IPS DF 6.9 (cell line): Measurements from ENCODE around the gene CDX1.

ENCODE experiments used
- DNase-seq: peaks from one replicate; pipeline ENCODE4 v3.0.0-alpha.2; 2013; ENCODE audit warnings: low read depth, low spot score
- H3K27ac ChIP-seq: one replicate; pipeline ENCODE4 v1.5.1; 2013; ENCODE audit warnings: low read length, control low read depth
- H3K27me3 ChIP-seq: 2 replicates; pipeline ENCODE4 v1.6.1; 2013; ENCODE audit warnings: mild to moderate bottlenecking, low read length; ENCODE audit not compliant: control insufficient read depth, insufficient read depth
- H3K36me3 ChIP-seq: 2 replicates; pipeline ENCODE4 v1.6.1; 2013; ENCODE audit warnings: low read length; ENCODE audit not compliant: control insufficient read depth, insufficient read depth
- H3K4me1 ChIP-seq: 2 replicates; pipeline ENCODE4 v1.6.1; 2013; ENCODE audit warnings: low read length; ENCODE audit not compliant: control insufficient read depth, insufficient read depth
- H3K4me3 ChIP-seq: 2 replicates; pipeline ENCODE4 v1.5.1; 2013; ENCODE audit warnings: mild to moderate bottlenecking, low read length
- H3K9me3 ChIP-seq: 2 replicates; pipeline ENCODE4 v1.6.1; 2013; ENCODE audit warnings: low read length, inconsistent platforms; ENCODE audit not compliant: control insufficient read depth, insufficient read depth
- WGBS: extraction: QIAGEN DNeasy Blood & Tissue Kit; methylation state at CpG from one replicate; pipeline ENCODE4 v1.1.7; 2013; ENCODE audit warnings: mixed read lengths, missing lambda C conversion rate; ENCODE audit not compliant: insufficient read length, insufficient coverage; 5-methylcytosine and 5-hydroxymethylcytosine counted together

Gene CDX1

DNA sequence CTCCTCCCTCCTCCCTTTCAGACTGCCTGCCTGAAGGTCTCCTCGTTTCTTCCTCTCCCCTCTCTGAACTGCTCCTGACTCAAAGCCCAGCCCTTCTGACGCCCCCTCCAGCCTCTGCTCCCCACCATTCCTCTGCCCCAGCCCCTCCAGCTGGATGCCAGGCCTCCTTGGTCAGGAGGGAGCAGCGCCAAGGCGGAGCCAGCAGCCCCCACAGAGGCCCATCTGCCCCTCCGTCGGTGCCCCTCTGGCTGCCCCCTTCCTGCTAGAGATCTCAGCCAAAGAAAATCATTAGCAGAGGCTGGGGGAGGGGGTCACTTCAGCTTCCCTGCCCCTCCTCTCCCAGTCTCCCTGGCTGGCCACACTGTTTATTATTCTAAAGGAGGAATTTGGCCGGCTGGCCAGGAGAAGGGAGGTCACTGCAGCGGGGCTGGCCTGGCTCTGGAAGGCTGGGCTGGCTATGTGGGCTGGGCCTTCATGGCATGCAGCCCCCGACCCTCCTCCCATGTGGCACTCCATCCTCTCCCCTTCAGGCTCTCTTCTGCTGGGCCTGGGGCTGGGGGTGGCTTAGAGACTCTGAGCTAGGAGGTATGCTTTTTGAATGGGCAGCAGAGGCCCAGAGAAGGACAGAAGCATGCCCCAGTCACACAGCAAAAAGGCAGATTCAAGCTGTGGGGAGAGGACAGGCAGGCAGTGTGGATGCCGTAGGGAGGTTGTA lies 27.9 kb upstream of the CDX1 start:
- Histone ChIP-seq H3K4me3 (no peak overlapping the region), H3K4me1 (peaks cover 7% of the 10 kb centered on the region), H3K27me3 (no peaks in the 10 kb centered on the region), H3K27ac (no peak overlapping the region), H3K9me3 (no peaks in the 10 kb centered on the region), H3K36me3 (no peaks in the 10 kb centered on the region)
- no CpG with 5 or more reads among the region's 10 CpGs for WGBS
- DNase-seq, result no peak

DNA sequence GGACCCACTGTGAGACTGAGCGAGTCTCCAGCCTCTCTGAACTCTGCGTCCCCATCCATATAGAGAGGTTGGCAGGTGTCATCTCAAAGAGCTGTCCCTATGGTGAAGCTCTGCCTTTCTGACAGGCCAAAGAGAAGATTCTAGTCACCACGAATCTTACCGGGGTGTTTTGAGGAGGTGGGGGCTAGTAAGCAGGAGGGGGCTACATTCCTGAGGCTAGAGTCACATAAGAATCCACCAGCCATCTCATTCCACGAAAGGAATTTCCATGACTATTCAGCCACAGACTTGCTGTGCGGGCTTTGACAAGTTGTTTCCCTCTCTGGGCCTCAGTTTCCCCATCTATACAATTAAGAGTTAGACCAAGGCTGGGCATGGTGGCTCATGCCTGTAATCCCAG lies 27.2 kb upstream of the CDX1 start:
- DNase-seq, result no peak
- Histone ChIP-seq H3K9me3 (no peaks in the 10 kb centered on the region), H3K4me3 (no peak overlapping the region), H3K36me3 (no peaks in the 10 kb centered on the region), H3K27ac (no peak overlapping the region), H3K27me3 (no peaks in the 10 kb centered on the region), H3K4me1 (peaks cover 9% of the 10 kb centered on the region)
- WGBS, result no CpG with 5 or more reads among the region's 6 CpGs

- no peak for DNase-seq
- no peak overlapping the region for H3K27ac ChIP-seq
- H3K4me1 ChIP-seq, result peaks cover 12% of the 10 kb centered on the region
- H3K27me3 ChIP-seq, result no peaks in the 10 kb centered on the region
- H3K4me3 ChIP-seq, result no peak overlapping the region
- WGBS, result 100% methylated on average over 1 of the region's 11 CpGs
- no peaks in the 10 kb centered on the region for H3K9me3 ChIP-seq
- no peaks in the 10 kb centered on the region for H3K36me3 ChIP-seq
Measured at GRCh38 chr5:150140830-150141229, 25.7 kb upstream of the CDX1 start.

DNA sequence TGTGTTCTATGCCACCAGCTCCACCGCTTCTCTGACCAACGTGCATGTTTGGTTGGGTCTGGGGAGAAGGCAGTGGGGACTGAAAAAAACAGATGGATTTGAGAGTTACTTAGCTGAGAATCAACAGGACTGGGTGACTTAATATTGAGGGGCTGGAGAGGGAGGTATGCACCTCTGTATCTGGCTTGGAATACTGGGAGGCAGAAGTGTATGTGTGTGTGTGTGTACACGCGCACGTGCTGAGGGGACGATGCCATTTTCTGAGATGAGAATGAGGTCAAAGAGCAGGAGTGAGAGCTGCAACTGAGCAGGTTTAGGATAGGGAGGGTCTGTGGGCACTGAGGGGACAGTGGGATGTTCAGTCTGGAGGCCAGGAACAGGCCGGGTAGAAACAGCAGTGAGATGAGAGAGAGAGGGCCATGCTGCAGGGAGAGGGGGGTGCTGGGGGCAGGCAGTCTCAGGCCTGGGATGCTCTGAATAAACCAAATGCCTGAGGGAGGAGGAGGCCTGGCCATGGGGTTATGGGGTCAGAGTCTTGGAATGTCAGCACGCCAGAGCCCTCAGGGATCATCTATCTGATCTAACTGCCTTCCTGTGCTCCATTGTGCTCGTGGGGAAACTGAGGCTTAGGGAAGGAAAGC lies 24.9 kb upstream of the CDX1 start:
- H3K4me1 ChIP-seq, result peaks cover 12% of the 10 kb centered on the region
- H3K27me3 ChIP-seq, result no peaks in the 10 kb centered on the region
- H3K4me3 ChIP-seq, result no peak overlapping the region
- DNase-seq, result no peak
- no CpG with 5 or more reads among the region's 9 CpGs for WGBS
- H3K27ac ChIP-seq, result no peak overlapping the region
- H3K9me3 ChIP-seq, result no peaks in the 10 kb centered on the region
- no peaks in the 10 kb centered on the region for H3K36me3 ChIP-seq

DNA sequence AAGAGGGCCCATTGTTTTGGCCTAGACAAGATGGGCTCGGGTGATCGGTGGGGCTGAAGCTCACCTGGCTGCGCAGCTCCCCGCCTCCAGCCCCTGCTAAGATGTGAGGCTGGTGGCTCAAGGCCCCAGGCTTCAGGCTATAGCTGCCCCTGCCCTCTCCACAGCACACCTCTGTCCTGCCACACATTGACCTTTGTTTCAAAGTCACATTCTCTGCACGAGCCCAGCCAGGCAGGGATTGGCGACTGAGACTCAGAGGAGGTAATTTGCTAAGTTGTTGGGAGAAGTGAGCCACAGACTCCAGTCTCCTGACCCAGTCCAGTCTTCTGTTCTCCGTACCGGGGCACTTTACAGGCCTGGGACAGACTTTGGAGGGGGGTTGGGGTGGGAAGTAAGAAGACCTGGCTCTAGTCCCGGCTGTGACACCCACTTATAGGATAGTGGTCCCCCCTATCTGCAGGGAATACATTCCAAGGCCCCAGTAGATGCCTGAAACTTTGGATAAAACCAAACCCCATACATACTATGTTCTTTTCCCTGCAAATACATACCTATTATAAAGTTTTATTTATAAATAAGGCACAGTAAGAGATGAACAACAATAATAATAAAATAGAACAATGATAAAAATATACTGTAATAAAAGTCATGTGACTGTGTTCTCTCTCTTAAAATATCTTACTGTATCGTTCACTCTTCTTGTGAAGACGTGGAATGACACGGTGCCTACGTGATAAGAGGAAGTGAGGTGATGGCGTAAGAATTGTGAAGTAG lies 24.2 kb upstream of the CDX1 start:
- Histone ChIP-seq H3K36me3 (no peaks in the 10 kb centered on the region), H3K4me1 (peaks cover 12% of the 10 kb centered on the region), H3K27ac (no peak overlapping the region), H3K9me3 (no peaks in the 10 kb centered on the region), H3K4me3 (no peak overlapping the region), H3K27me3 (no peaks in the 10 kb centered on the region)
- WGBS, result no CpG with 5 or more reads among the region's 14 CpGs
- no peak for DNase-seq

DNA sequence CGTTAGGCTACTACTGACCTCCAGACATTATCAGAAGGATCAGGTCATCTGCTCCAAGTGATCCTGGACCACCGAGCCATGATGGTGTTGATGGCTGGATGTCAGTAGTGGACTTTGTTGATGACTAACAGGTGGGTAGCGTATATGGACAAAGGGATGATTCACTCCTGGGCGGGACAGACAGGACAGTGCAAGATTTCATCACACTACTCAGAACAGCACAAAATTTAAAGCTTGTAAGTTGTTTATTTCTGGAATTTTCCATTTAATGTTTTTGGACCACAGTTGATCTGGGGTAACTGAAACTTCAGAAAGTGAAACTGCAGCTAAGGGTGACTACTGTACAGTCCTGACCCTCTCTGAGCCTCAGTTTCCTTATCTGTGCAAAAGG lies 23.6 kb upstream of the CDX1 start:
- H3K4me1 ChIP-seq, result peaks cover 11% of the 10 kb centered on the region
- H3K27ac ChIP-seq, result no peak overlapping the region
- H3K9me3 ChIP-seq, result no peaks in the 10 kb centered on the region
- H3K36me3 ChIP-seq, result no peaks in the 10 kb centered on the region
- no peak for DNase-seq
- H3K27me3 ChIP-seq, result no peaks in the 10 kb centered on the region
- WGBS, result no CpG with 5 or more reads among the region's 4 CpGs
- no peak overlapping the region for H3K4me3 ChIP-seq

DNA sequence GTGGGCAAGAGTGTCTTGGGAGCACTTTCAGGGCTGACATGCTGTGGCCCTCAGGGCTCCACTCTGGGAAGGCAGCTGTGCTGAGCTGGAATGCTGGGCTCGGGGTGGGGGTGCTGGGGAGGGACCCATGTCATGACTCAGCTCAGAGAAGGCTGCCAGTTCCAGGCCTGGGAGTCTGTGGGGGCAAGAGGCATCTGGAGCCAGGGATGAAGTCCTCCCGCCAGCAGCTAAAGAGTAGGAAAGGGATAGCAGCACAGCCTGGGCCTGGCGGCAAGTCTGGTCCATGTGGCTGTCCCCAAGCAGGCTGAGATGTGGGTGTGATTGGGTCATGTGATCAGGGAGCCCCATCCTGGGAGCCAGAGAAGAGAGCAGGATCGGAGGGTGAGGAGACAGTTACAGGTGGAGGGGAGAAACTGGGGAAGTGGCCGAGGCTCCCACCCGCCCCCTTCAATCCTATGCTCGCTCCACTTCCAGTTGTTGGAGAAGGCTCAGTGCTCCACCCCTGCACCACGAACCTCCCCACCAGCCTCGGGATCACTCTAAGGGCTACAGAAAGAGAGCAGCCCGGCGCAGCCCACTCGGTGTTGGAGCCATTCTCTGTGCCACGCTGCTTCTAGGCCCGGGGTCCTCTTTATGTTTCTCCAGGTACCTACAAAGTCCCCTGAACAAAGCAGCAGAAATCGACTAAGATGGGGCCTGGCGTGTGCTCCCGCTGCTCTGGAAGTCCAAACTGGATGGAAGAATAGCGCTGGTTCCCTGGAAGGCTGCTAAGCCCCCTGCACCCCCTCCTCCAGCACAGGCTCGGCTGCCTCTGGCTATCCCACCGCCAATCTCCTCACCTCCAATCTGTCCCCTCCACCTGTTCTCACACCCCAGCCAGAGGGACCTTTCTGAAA lies 23.0 kb upstream of the CDX1 start:
- no peak overlapping the region for H3K4me3 ChIP-seq
- H3K27ac ChIP-seq, result no peak overlapping the region

DNA sequence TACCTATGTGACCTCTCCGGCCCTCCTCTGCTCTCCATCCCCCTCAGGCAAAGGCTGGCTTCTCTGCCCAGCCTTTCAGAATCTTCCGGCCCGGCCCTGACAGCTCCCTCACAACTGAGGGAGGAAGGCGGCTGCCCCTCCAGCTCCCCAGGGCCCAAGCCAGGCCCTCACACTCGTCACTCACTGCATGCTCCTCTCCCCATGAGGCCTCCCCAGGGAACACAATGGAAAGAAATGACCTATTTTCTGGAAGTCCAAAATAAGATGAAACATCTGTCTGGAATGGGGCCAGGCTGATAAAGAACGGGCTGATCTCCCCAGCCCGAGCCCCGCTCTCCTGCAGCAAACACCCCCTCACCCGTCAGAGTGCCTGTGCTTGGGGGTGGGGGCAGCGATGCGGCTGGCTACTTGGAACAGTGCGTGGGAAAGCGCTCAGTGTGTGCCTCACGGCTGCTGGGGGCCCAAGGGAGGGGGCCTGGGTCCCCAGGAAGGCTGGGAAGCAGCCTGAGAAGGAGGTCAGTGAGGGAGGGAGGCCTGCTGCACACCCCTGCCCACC lies 22.3 kb upstream of the CDX1 start:
- no peak for DNase-seq
- no peaks in the 10 kb centered on the region for H3K9me3 ChIP-seq
- no peaks in the 10 kb centered on the region for H3K36me3 ChIP-seq
- WGBS, result no CpG with 5 or more reads among the region's 14 CpGs
- H3K27ac ChIP-seq, result no peak overlapping the region
- no peak overlapping the region for H3K4me3 ChIP-seq
- H3K27me3 ChIP-seq, result no peaks in the 10 kb centered on the region
- H3K4me1 ChIP-seq, result peaks cover 7% of the 10 kb centered on the region

More for the DNA sequence above, 23.0 kb upstream of the CDX1 start:
- no CpG with 5 or more reads among the region's 20 CpGs for WGBS
- Histone ChIP-seq H3K27me3 (no peaks in the 10 kb centered on the region), H3K4me1 (peaks cover 7% of the 10 kb centered on the region), H3K9me3 (no peaks in the 10 kb centered on the region), H3K36me3 (no peaks in the 10 kb centered on the region)
- DNase-seq, result no peak

DNA sequence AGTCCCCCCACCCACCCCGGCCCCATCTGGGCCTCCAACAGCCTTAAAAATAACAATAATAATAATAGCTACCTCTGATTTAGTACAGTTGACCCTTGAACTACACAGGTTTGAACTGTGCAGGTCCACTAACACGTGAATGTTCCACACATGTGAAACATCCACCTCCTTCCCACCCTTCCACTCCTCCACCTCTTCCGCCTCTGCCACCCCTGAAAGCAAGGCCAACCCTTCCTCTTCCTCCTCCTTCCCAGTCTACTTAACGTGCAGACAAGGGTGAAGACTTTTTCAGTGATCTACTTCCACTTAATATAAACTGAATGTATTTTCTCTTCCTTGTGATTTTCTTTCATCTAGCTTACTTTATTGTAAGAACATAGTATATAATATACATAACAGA lies 21.7 kb upstream of the CDX1 start:
- no peak for DNase-seq
- no peaks in the 10 kb centered on the region for H3K36me3 ChIP-seq
- WGBS, result no CpG with 5 or more reads among the region's 4 CpGs

GRCh38 chr5:150146235-150146634 lies 20.3 kb upstream of the CDX1 start:
- H3K9me3 ChIP-seq, result no peaks in the 10 kb centered on the region
- no peak overlapping the region for H3K4me3 ChIP-seq
- H3K27me3 ChIP-seq, result no peaks in the 10 kb centered on the region
- DNase-seq, result no peak
- no peaks in the 10 kb centered on the region for H3K36me3 ChIP-seq
- H3K4me1 ChIP-seq, result peaks cover 7% of the 10 kb centered on the region
- no CpG with 5 or more reads among the region's 5 CpGs for WGBS
- no peak overlapping the region for H3K27ac ChIP-seq

More for the DNA sequence above, 21.7 kb upstream of the CDX1 start:
- no peak overlapping the region for H3K27ac ChIP-seq
- no peaks in the 10 kb centered on the region for H3K27me3 ChIP-seq
- no peaks in the 10 kb centered on the region for H3K9me3 ChIP-seq
- no peak overlapping the region for H3K4me3 ChIP-seq
- peaks cover 7% of the 10 kb centered on the region for H3K4me1 ChIP-seq
